Bone marrow (tissue), 2 donors: ENCODE measurements around the gene GBP1.
A peak's percentile ranks its signal among the peaks of the same experiment; 100 is the strongest.
"Not testable (repeated sequence)": the region's sequence is repeated elsewhere in the genome, so short reads cannot be mapped to it uniquely, and the experiment has no call there.

ENCODE experiments used
- DNase-seq, 2 donors: peaks; one replicate each; lab custom pipeline; 2025; lab: John Stamatoyannopoulos, UW

GBP1 gene

DNA sequence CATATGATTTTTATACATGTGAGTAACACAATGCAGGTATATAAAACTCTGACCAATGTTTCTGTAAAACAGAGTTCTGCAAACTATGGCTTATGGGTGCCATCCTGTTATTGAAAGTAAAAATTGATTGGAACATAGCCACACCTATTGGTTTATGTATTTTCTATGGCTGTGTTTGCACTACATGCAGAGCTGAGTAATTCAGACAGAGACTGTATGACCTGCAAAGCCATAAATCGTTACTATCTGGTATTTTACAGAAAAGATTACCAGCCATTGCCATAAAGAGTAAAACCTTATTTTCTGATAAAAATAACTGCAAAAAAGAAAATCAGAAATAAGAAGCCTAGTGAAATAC is 13.1 kb downstream of the GBP1 start:
- DNase-seq = no peak

DNA sequence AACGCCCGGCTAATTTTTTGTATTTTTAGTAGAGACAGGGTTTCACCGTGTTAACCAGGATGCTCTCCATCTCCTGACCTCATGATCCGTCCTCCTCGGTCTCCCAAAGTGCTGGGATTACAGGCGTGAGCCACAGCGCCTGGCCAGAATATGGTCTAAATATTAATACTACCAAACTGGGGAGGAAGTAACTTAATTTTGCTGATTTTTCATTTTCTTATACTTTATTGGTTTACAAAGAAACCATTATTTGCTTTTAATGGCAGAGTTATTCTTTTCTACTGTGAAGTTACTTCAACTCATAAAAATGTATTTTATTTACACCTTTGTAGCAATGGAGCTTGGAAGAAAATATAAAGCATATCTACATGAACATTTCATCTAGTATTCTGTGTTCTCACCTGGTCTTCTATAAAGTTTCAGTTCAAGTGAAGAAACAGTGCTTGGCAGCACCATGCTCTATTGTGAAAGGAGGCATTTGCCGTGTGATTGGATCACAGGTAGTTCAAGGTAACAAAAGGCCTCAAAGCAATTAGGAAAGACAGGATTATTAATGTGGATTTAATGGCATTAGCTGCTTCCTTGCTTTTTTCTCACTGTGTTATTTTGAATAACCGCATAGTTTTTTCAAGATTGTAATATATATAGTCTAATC is 13.6 kb downstream of the GBP1 start:
- DNase-seq = no peak

DNA sequence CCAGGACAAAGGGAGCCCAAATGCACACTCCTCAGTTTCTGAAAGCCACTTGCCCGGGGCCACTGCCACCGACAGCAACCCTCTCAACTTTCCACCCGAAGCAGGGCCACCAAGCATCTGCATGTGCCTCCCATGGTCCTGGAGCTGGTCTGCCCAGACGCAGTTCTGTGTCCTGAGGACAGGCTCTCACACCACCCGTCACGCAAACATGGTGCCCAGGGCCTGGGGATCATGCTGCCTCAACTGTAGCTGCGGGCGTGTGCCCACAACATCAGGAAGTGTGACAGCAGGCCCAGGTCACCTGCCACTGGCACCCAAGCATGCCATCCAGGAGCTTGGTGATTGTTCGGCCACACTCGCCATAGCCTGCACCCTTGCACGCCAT is 14.4 kb downstream of the GBP1 start:
- DNase-seq = no peak

DNA sequence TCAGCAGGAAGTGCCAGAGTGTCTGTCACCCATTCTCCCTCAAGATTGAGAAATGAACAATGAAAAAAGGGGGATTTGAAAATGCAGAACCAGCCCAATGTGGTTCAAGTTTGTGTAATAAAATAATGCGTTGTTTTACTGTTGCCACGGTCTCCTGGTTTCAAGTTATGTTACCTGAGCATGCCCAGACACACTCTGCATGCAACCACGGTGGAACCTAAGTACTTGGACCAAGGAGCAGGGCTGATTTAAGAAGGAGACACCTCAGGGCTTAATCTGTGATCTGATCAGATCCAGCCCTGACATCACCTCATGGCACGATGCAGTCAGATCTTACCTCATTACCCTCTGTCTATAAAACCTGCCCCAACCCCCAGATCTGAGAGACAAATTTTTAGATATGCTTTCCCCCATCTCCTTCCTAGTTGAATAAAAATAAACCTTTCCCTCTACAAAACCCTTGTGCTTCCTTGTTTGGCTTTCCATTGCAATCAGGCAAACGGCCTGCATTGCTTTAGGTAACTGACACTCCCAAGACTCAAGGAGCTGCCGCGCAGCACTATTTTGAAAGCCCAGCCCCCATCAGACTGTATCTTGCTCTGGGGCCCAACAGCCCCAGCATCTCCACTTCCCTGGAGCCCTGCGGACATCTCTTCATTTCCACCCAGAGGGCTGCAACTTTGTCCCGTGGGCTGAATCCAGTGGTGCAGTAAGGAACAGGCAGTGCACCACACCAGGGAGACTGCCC is 14.9 kb downstream of the GBP1 start:
- not testable (repeated sequence) for DNase-seq

DNA sequence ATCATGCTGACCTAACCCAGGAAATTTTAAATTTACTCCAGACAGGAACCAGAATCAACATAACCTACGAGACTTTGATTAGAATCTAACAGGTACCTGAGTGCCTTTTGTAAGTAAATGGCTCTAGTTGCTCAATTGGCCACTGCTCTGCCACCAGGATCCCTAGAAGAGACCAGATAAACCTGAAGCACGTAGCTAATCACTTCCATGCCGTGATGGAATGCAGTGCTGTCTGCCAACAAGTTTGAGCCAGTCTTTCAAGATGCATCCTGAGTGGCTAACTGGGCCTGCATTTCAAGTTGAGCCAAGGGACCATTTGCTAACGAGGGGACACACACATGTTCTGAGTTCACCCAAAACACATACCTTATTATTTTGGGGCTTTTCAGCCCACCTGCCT is 15.8 kb downstream of the GBP1 start:
- not testable (repeated sequence) for DNase-seq

DNA sequence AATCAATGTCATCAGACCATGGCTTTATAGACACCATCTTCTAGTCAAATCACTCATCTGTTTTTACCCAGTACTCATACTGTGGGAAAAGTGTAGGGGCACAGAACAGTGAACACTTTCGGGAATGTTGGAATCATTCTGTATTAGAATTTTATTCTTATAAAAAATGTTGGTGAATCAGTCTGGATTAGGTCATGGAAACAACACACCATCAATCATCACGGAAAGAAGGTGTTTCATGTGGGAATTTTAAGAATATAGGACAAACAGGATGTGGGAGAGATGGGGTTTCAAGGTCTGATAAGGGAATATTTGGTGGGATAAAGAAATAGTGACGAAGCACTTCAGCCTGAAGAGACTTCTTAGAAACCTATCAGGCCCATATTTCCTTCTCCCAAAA is 17.3 kb downstream of the GBP1 start:
- DNase-seq = no peak

DNA sequence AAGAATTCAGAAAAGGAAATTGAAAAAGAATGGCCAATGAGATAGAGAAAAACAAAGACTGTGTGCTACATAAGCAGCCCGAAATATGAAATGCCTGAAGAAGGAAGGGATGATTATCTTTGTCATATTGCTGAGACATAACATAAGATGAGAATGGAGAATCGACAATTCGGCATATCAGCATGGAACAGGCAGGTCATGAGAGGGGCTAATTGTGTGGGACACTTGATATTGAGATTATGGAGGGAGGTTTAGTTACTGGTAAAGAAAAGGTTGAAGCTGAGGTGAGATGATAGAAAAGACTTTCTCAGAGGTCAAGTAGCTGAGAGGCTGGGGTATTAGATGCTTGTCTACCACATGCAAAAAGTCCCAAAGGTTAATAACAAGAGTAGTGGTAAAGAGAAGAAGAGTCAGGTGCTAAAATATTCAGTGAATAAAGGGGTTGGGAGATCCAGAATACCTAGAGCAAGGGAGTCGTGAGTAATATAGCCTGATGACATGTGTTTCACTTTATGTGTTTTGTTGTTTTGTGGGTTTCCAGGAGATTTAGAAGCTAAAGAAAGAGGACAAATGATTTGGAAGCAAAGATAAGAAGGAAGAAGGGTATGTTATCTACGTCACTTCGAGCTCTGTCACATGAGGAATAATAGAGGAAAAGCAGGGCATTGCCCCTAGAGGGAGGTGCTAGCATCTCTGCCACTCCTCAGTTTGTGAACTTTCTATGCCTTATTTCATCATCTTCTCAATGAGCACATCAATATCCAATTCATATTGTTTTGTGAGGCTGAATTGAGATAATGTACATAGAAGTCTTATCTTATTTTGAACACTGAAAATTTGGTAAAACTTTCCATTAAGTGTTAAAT is 18.5 kb downstream of the GBP1 start:
- DNase-seq = not testable (repeated sequence)

DNA sequence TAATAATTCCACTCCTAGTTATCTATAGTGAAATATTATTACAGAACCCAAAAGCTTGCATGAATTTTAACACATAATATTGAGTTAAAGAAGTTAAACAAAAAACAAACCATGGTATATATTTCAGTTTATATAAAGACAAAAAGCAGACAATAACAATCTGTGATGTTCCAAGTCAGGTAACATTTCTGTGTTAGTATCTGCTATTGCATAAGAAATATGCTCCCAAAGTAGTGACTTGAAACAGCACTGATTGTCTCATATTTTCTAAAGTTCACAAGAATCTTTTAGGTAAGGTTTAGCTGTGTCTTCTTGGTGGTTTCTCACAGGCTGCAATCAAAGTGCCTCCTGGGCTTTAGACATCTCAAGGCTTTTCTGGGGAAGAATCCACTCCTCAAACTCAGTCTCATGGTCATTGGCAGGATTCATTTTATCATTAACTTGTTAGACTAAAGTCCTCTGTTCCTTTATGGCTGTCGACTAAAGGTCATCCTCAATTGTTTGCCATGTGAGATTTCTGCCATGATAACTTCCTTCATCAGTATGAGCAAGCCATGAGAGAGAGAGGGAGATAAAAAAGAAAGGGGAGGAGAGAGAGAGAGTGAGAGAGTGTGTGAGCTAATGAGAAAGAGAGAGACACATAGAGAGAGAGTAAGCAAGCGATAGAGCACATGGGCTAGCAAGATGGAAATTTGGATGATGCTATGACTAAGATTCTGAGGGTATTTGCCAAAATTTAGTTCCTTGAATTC is 19.9 kb downstream of the GBP1 start:
- no peak for DNase-seq

DNA sequence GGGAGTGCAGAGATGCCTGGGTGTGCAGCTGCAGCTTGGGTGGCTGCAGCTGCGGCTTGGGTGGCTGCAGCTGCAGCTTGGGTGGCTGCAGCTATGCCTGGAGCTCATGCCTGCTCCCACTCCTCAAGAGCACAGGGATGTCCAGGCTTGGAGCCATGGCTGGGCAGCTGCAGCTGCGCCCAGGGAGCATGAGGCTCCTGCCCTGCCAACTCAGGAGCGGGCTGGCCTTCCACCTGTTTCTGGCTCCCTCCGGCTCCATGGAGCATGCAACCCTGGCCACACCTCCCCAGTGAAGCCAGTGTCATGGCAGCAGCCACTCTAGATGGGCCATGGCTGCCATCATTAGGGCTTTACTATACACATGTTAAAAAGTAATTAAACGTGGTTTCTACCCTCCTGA is 21.1 kb downstream of the GBP1 start:
- no peak for DNase-seq

DNA sequence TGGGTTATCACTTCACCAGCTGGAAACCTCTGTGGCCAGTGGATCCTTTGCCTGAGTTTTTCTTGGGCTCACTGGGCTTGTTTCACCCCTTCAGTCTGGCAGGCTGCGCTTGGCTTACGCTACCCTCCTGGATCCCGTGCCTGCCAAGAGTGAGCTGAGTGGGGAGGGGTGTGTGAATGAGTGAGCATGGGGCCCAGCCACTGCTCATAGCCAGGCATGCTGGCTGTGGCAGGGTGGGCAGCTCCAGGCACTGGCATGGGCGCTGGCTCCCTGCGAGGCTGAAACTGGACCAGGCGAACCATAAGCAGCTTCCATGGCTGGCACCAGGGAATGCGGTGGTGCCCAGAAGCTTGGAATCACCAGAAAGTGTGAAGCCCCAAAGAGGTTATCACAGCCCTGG is 22.5 kb downstream of the GBP1 start:
- no peak for DNase-seq

DNA sequence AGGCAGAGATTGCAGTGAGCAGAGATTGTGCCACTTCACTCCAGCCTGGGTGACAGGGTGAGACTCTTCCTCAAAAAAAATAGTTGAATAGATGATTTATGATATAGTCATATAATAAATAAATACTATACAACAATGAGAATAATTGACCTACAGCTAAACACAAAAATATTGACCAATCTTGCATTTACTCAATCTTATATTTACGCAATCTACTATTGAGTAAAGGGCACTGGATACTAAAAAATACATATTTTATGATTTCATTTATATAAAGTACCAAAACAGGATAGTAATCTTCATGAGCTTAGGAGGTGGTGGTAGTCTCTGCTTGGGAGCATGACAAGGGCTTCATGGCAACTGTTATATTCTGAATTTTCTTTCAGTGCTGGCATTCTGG is 23.3 kb downstream of the GBP1 start:
- DNase-seq = no peak

DNA sequence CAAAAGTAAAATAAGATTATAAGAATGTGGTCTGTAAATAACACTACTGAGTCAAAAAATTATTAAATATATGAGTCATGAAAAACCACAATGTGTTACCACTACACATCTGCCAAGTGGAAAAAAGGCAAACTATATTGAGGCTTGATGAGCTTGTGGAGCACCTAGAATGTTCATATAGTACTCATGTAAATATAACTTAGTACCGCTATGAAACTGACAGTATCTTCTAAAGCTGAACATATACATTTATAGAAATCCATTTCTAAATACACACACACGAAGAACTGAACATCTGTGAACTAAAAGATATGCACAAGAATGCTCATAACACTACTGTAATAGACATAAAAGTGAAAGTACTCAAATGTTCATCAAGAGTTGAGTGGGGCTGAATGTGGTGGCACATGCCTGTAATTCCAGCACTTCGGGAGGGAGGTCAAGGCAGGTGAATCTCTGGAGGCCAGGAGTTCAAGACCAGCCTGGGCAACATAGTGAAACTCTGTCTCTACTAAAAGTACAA is 23.8 kb downstream of the GBP1 start:
- no peak for DNase-seq

DNA sequence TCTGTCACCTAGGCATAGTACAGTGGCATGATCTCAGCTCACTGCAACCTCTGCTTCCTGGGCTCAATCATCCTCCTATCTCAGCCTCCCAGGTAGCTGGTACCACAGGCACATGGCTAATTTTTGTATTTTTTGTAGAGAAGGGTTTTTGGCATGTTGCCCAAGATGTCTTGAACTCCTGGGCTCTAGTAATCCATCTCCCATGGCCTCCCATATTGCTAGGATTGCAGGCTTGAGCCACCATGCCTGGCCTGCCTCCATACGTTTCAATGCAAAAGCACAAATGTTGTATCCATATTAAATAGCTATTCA is 24.7 kb downstream of the GBP1 start:
- DNase-seq = no peak

DNA sequence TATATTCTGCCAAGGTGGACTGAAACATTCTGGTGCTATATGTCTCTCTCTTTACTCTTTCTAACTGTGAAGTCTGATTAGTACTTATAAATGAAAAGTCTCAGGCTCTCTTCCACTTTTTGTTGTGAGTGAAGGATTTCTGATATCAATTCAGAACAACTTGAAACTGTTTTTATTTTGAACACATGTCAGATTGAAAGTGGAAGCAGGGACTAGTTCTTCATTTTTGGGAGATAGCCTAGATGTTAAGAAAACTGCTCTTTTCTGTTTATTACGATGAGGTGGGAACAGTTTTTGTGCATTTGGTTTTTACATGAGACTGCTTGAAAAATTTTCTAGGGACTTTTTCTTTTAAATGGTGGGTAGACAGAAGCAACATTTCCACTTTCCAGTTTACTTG is 27.8 kb downstream of the GBP1 start:
- peak in 1 of 2 donors; percentile 7 for DNase-seq

DNA sequence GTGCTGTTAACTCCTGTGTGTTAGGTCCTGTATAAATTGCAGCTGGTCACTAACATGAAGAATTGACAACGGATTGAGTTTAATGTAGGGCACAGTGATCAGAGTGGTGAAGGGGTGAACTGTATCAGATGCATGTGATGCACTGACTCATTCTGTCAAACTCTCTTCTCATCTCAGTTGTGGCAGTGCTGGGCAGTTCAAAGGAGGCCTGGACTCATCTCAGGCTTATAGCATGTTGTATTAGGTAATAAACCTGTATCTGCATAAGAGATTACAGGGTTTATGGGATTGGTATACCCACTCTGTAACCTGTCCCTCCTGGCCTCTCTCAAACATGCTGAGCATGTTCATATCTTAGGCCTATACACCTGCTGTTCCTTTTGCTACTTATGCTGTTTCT is 29.9 kb downstream of the GBP1 start:
- DNase-seq = no peak

DNA sequence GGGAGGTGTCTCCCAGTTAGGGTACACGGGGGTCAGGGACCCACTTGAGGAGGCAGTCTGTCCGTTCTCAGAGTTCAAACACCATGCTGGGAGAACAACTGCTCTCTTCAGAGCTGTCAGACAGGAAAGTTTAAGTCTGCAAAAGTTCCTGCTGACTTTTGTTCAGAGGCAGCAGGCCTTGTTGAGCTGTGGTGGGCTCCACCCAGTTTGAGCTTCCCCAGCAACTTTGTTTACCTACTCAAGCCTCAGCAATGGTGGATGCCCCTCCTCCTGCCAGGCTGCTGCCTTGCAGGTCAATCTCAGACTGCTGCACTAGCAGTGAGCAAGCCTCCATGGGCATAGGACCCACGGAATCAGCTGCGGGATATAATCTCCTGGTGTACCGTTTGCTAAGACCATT is 31.0 kb downstream of the GBP1 start:
- DNase-seq = not testable (repeated sequence)

DNA sequence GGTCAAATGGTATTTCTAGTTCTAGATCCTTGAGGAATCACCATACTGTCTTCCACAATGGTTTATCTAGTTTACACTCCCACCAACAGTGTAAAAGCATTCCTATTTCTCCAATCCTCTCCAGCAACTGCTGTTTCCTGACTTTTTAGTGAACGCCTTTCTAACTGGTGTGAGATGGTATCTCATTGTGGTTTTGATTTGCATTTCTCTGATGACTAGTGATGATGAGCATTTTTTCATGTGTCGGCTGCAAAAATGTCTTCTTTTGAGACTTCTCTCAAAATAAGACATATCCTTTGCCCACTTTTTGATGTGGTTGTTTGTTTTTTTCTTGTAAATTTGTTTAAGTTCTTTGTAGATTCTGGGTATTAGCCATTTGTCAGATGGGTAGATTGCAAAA is 36.0 kb downstream of the GBP1 start:
- DNase-seq = not testable (repeated sequence)

DNA sequence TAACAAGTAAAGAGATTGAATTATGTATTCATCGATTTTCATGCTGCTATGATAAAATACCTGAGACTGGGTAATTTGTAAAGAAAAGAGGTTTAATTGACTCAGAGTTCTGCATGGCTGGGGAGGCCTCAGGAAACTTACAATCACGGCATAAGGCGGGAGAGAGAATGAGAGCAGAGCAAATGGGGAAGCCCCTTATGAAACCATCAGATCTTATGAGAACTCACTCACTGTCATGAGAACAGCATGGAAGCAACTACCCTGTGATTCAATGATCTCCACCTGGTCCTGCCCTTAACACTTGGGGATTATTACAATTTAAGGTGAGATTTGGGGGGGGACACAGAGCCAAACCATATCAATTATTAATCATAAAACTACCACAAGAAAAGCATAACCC is 39.1 kb downstream of the GBP1 start:
- DNase-seq = no peak

DNA sequence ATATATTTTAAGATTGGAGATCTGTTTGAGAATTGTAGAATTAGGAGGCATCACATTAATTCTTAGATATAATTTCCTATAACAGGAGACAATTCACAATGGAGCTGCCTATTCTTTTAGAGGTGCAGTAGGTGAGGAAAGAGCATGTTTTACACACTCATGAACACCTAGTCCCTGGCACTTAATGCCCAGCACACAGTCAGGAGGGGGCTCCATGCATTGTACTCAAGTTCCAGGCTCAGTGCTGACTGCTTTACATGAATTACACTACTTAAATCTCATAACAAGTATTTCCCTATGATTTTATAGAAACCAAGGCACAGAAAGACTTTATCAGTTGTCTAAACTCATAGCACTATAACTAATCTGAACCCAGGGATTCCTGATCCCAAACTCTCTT is 42.0 kb downstream of the GBP1 start:
- DNase-seq = no peak

DNA sequence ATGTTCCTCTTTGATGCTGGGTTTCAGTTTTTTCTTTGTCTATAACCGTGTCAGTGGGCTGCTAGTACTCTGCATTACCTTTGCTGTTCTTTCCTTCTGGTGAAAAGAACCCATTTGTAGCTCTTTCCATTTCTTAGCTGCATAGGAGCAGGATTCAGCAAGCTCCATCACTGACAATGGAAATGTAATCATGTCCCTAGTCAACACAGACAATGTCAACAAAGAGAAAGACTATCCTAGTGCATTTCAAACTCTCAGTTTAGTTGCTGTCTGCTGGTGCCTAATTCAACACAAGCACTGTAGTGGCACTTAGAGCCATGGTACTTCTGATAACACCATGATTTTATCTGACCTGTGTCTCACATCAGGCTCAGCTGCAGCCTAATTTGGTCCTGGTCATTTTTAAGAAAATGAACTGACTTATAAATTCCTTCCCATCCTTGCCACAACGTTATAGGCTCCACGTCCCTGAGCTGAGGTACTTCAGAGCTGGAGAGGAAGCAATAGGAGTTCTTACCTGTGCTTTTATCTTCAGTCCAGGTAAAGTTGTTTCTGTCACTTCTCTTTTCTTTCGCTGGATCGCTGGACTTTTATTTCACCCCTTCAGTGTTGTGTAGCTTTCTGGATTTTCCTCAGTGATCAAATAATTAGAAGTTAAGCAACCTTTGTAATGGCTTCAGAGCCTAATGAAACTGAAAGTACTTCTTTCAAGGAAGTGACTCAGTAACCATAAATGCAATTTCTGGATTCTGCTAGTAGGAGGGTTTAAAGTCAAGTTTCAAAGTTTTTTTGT is 42.6 kb downstream of the GBP1 start, which contains the start of gene GBP3:
Gene GBP3, minus strand, starts transcription at position 700 of the 793 bp plus-strand sequence. CDS start 2,145 bp downstream, outside the sequence.
- peak in 1 of 2 donors; percentile 89 for DNase-seq

DNA sequence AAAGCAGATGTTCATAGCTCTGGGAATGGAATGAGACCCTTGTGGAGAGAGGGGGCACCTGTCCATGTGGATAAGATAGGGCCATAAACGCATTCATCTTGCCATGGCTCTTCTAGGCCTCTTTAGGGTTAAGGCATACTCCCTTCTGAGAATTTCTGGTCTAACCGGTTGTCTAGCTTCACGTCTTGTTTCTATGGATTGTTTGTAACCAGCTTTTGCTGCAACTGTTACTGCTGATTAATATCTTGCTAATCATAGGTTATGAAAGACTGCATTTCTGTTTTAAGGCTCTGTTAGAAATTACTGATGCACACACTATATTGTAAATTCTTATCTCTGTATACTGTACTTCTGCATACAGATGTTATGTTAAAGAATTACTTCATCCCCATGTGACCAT is 46.7 kb downstream of the GBP1 start:
- not testable (repeated sequence) for DNase-seq
